ENCODE data around the gene PIGW. TPM values are rescaled to one million over a fixed set of nuclear protein-coding genes. Genes with fewer than 3 reads are reported as not detected.

PIGW gene, protein sequence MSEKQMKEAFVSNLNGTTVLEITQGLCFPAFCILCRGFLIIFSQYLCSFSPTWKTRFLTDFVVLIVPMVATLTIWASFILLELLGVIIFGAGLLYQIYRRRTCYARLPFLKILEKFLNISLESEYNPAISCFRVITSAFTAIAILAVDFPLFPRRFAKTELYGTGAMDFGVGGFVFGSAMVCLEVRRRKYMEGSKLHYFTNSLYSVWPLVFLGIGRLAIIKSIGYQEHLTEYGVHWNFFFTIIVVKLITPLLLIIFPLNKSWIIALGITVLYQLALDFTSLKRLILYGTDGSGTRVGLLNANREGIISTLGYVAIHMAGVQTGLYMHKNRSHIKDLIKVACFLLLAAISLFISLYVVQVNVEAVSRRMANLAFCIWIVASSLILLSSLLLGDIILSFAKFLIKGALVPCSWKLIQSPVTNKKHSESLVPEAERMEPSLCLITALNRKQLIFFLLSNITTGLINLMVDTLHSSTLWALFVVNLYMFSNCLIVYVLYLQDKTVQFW
- total RNA-seq = 10 to 100 TPM in 1 of 2 donors, 1 to 10 TPM in 1; 9.0 to 22.2 TPM

DNA sequence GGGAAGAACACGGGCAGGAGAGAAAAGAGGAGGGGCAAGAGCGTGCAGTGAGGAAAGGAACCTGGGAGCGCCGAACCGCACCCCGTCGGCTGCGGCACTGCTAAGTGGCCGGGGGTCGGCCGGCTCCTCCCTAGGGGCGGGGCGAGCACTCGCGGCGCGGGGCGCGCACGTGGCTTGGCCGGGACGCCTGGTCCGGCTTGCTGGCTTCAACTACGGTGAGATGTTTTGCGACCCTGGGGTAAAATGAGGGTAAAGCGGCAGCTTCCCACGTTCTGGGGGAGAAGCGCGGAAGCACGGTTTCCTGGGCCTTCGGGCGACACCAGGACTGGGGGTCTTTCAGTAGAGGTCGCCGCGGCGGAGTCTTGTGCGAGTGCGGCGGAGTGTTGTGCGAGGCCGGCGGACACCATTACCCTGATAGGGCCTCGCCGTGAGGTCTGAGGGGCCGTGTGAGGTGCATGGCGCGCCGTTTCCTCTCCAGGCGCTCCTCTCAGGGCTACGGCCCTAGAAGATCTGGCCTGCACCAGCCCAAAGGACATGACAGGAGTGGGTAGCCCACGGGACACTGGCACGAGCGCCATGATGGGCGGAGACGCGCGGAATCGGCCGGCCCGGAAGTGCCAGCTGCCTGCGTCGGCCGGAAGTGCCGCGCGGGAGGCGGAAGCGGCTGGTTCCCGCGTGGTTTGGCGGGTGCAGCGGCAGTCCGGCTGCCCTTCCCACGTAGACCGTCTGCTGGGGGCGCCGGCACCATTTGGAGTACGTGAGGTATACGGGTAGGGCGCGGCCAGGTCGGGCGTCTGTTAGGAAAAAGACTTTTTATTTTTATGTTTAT, at the start of gene PIGW, which contains the start of gene MYO19:
Gene PIGW, plus strand, starts transcription at position 148 of the 829 bp plus-strand sequence. CDS start 2,115 bp downstream, outside the sequence.
Gene MYO19, minus strand, starts transcription at position 29 of the 829 bp plus-strand sequence. CDS start 2,330 bp downstream, outside the sequence.
- H3K36me3 Mint-ChIP-seq (ENCODE audit: low read depth) = peaks cover 89% of the 10 kb centered on the region
- peak within 1 kb of the TSS; percentile 93 for H3K27ac Mint-ChIP-seq

DNA sequence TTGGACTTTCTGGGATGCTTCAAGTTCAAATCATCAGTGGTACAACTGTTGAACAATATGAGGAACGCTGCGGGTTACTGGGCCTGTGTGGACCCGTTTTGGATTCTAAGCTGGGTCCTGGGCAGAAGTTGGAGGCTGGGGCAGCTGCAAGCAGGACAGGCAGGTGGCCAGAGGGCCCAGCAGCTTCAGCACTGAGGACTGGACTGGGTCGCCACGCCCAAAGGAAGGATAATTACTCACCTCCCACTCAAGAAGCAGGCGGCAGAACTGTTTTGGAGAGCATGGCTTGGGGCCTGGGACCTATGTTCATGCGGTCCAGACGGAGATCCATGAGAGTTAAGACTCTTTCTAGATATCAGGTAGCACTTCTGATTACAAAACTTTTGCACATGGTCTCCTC, 49.8 kb upstream of the PIGW start:
- H3K4me1 Mint-ChIP-seq = peaks cover 24% of the 10 kb centered on the region
- peaks cover 29% of the 10 kb centered on the region for H3K36me3 Mint-ChIP-seq (ENCODE audit: low read depth)
- H3K27ac Mint-ChIP-seq = no peak overlapping the region
- H3K9me3 Mint-ChIP-seq = no peaks in the 10 kb centered on the region
- ATAC-seq (replicated peaks) = no peak
- H3K27me3 Mint-ChIP-seq = peaks cover 15% of the 10 kb centered on the region
- peak overlapping the region; percentile 95 for H3K4me3 Mint-ChIP-seq

More for the DNA sequence above, at the start of gene PIGW, which contains the start of gene MYO19:
- H3K9me3 Mint-ChIP-seq = no peaks in the 10 kb centered on the region
- peak; percentile 91 for ATAC-seq (replicated peaks)
- H3K4me1 Mint-ChIP-seq = peaks cover 18% of the 10 kb centered on the region
- H3K4me3 Mint-ChIP-seq = peak within 1 kb of the TSS; percentile 97
- H3K27me3 Mint-ChIP-seq = no peaks in the 10 kb centered on the region

DNA sequence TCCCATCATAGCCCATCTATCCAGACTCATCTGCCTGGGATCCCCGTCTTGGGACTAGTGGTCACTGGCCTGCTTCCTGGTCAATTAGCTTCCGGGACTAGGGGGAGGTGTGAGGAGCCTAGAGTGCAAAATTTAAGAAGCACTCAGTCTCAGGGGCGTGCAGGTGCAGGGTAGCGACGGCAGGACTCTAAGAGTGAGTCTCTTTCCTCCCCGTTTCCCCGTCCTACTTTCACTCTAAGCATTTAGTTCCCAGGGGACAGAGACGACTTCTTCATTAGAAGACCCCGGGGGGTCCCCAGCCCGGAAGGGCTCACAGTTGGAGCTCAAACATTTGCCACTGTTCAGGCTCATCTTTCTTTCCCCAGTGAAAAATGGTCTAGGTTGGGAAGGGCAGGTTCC, 49.0 kb upstream of the PIGW start:
- H3K4me1 Mint-ChIP-seq = peaks cover 28% of the 10 kb centered on the region
- H3K4me3 Mint-ChIP-seq = peak overlapping the region; percentile 95
- no peaks in the 10 kb centered on the region for H3K9me3 Mint-ChIP-seq
- ATAC-seq (replicated peaks) = no peak
- peaks cover 34% of the 10 kb centered on the region for H3K36me3 Mint-ChIP-seq (ENCODE audit: low read depth)
- peak overlapping the region; percentile 98 for H3K27ac Mint-ChIP-seq
- H3K27me3 Mint-ChIP-seq = peaks cover 11% of the 10 kb centered on the region

DNA sequence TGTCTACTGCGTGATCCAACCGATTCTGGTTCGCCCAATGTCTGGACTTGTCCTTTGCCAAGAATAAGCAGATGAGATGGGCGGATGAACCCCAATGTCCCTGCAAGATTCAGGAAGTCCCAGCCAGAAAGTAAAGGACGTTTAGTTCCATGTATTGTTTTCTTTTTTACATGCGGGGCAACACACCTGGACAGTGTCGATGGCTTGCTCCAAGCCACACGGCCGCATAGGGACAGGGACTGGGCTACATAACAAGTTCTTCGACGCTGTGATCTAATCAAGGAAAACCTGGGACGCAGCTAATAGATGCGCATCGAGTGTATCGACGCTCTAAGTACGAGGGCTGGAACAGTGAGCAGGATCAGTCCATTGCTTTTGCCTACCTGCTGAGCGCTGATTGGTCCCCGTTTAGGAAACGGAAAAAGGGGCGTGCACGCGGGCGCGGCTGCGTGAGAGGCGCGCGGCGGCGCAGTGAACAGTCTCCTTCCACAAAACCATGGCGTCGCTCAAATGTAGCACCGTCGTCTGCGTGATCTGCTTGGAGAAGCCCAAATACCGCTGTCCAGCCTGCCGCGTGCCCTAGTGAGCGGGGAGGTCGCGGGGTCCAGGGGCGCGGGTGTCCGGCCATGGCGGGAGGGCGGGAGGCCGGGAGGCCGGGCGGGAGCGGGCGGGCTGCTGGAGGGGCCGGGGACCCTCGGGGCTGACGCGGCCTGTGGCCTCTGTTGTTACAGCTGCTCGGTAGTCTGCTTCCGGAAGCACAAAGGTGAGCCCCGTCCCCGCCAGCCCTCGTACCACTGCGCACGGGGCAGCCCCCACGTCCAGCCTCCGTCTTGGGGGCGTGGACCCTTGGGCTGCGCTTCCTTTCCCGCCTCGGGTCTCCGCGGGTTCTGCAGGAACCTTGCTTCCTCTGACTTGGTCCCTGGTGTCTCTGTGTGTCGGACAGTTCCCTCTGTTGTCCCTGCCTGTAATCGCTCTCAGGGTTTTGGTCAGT, 48.3 kb upstream of the PIGW start, which contains the start of gene ZNHIT3:
Gene ZNHIT3, plus strand, starts transcription at position 478 of the 991 bp plus-strand sequence. Its CDS starts 19 bp downstream, at position 497.
- Mint-ChIP-seq H3K4me1 (peaks cover 28% of the 10 kb centered on the region), H3K27me3 (peaks cover 7% of the 10 kb centered on the region)
- ATAC-seq (replicated peaks) = peak; percentile 96

DNA sequence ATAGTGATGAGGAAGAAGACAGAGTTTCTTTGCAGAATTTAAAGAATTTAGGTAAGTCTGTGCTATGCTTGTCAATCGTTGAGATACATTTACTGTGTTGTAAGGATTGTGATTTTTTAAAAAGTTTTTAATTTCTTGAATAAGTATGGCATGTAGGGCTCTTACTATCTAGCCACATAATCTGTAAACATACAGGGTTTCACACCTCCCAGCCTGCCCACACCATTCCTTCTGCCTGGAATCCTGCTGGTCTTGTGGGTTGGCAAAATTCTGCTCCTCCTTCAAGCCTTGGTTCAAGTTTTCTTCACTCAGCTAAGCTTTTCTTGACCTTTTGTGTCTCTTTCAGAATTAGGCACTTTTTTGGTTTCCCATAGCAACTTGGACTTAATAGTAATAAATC, 40.8 kb upstream of the PIGW start:
- no peak for ATAC-seq (replicated peaks)
- Mint-ChIP-seq H3K4me1 (peaks cover 14% of the 10 kb centered on the region), H3K36me3 (ENCODE audit: low read depth) (peaks cover 97% of the 10 kb centered on the region), H3K4me3 (no peak overlapping the region), H3K27ac (peak overlapping the region; percentile 8), H3K9me3 (no peaks in the 10 kb centered on the region), H3K27me3 (no peaks in the 10 kb centered on the region)

More for the DNA sequence above, 48.3 kb upstream of the PIGW start, which contains the start of gene ZNHIT3:
- Mint-ChIP-seq H3K36me3 (ENCODE audit: low read depth) (peaks cover 41% of the 10 kb centered on the region), H3K27ac (peak within 1 kb of the TSS; percentile 98), H3K9me3 (no peaks in the 10 kb centered on the region), H3K4me3 (peak within 1 kb of the TSS; percentile 95)

DNA sequence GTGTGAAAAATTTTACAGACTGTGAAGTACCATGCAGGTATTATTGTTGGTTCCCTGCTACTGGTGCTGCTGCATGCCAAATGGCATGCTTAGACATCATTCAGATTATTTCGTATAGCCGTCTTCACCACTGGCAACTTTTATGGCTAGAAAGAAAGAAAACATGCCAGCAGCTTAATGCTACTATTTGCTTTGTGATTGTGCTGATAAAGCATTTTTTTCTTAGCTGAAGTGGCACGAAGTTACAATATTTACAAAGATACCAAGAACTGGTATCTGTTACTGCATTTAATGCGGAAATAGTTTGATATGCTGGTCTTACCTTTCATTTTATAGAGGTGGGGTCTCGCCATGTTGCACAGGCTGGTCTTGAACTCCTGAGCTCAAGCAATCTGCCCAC, 40.1 kb upstream of the PIGW start:
- no peaks in the 10 kb centered on the region for H3K27me3 Mint-ChIP-seq
- H3K4me3 Mint-ChIP-seq = no peak overlapping the region
- H3K4me1 Mint-ChIP-seq = peaks cover 10% of the 10 kb centered on the region
- no peaks in the 10 kb centered on the region for H3K9me3 Mint-ChIP-seq
- peak overlapping the region; percentile 25 for H3K27ac Mint-ChIP-seq
- no peak for ATAC-seq (replicated peaks)
- peaks cover 96% of the 10 kb centered on the region for H3K36me3 Mint-ChIP-seq (ENCODE audit: low read depth)

DNA sequence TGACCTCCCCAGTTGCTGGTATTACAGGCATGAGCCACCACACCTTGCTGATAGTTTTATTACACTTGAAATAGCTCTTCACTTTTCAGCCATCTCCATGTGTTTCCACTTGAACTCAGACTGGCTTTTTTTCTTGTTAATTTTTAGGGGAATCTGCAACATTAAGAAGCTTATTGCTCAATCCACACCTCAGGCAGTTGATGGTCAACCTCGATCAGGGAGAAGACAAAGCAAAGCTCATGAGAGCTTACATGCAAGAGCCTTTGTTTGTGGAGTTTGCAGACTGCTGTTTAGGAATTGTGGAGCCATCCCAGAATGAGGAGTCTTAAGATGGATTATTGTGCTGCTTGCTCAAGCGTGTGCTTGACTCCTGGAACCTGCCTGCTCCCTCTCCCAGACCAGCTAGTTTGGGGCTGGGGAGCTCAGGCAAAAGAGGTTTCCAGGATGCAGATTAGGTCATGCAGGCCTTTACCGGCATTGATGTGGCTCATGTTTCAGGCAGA, 39.7 kb upstream of the PIGW start:
- H3K9me3 Mint-ChIP-seq = no peaks in the 10 kb centered on the region
- no peak for ATAC-seq (replicated peaks)
- no peak overlapping the region for H3K4me3 Mint-ChIP-seq
- no peaks in the 10 kb centered on the region for H3K27me3 Mint-ChIP-seq
- H3K4me1 Mint-ChIP-seq = peaks cover 6% of the 10 kb centered on the region
- H3K36me3 Mint-ChIP-seq (ENCODE audit: low read depth) = peaks cover 94% of the 10 kb centered on the region
- peak overlapping the region; percentile 25 for H3K27ac Mint-ChIP-seq

GRCh38 chr17:36496018-36496789, 38.6 kb upstream of the PIGW start:
- no peaks in the 10 kb centered on the region for H3K9me3 Mint-ChIP-seq
- H3K4me3 Mint-ChIP-seq = no peak overlapping the region
- peaks cover 3% of the 10 kb centered on the region for H3K4me1 Mint-ChIP-seq
- peaks cover 95% of the 10 kb centered on the region for H3K36me3 Mint-ChIP-seq (ENCODE audit: low read depth)
- H3K27ac Mint-ChIP-seq = no peak overlapping the region
- no peaks in the 10 kb centered on the region for H3K27me3 Mint-ChIP-seq
- ATAC-seq (replicated peaks) = no peak

GRCh38 chr17:36498155-36498554, 36.6 kb upstream of the PIGW start:
- Mint-ChIP-seq H3K4me3 (no peak overlapping the region), H3K27ac (no peak overlapping the region), H3K27me3 (no peaks in the 10 kb centered on the region), H3K4me1 (no peaks in the 10 kb centered on the region), H3K9me3 (no peaks in the 10 kb centered on the region), H3K36me3 (ENCODE audit: low read depth) (peaks cover 91% of the 10 kb centered on the region)
- no peak for ATAC-seq (replicated peaks)

DNA sequence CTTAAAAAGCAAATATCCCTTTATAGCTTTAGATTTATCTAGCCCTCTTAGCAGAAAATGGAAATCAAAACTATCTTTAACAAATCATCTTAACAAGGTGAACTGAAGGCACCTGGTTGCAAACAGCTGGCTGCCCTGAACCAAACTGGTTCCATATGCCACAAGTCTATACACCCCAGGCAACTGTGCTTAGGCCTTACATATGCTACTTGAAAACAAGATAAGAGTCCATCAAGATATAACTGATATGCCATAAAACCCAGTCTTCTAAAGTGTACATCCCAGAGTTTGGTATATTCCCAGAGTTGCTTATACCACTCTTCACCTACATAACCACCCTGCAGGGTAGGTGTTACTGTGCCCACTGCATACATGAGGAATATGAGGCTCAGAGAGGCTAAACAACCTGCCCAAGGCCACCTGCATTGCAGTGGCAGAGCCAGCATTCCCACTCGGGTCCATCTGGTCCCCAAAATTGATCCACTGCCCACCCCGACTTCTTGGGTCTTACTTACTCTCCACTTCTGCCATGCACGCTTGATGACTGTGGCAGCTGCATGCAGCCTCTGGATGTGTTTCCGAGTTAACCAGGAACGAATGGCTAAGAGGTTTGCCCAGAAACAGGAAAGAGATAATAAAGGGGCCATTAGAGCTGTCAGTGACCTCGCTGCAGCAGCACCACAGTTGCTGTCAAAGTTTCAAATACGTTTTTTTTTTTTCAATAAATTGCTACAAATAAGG, 36.1 kb upstream of the PIGW start:
- no peaks in the 10 kb centered on the region for H3K27me3 Mint-ChIP-seq
- H3K9me3 Mint-ChIP-seq = no peaks in the 10 kb centered on the region
- peaks cover 91% of the 10 kb centered on the region for H3K36me3 Mint-ChIP-seq (ENCODE audit: low read depth)
- no peak for ATAC-seq (replicated peaks)
- H3K4me3 Mint-ChIP-seq = no peak overlapping the region
- no peaks in the 10 kb centered on the region for H3K4me1 Mint-ChIP-seq
- H3K27ac Mint-ChIP-seq = no peak overlapping the region

DNA sequence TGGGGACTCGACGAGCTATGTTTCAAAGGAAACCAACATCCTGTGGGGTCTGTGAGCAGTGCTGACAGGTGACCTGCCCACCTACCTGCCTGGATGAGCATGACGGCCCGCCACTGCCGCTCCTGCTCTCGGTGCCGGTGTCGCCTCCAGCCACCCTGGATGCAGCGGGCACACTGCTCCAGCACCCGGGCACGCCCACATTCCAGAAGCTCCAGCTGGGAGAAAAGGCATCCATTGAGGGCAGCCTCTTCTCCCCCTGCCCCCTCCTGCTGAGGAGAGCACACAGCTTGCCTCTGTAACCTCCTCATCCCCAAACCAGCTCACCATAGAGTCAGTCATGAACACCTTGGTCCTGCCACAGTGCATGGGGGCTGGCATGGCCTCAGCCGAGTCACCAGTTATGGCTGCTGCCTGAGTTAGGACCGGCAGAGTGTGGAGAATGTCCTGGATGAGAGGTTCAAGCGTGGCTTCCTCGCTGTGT, 34.0 kb upstream of the PIGW start:
- H3K27ac Mint-ChIP-seq = no peak overlapping the region
- no peaks in the 10 kb centered on the region for H3K4me1 Mint-ChIP-seq
- H3K27me3 Mint-ChIP-seq = no peaks in the 10 kb centered on the region
- ATAC-seq (replicated peaks) = no peak
- H3K36me3 Mint-ChIP-seq (ENCODE audit: low read depth) = peaks cover 90% of the 10 kb centered on the region
- no peaks in the 10 kb centered on the region for H3K9me3 Mint-ChIP-seq
- H3K4me3 Mint-ChIP-seq = no peak overlapping the region

DNA sequence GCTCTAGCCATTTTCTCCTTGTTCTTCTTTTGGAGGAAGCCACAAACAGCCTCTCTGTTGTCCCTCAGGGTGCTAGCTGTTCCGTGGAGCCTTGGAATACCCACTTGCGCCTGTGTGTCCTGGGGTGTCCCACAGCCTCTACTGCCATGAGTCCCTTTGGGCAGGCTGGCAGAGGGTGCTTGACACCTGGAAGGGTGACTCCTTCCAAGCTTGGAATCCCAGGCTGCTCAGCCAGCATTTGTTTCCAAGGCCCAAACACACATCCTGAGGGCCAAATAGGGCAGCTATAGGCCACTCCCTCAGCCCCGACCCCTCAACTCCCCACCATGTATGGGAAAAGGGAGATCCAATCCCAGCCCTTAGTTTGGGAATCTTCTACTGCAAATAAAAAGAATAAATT, 33.4 kb upstream of the PIGW start:
- Mint-ChIP-seq H3K4me3 (no peak overlapping the region), H3K4me1 (no peaks in the 10 kb centered on the region), H3K27me3 (no peaks in the 10 kb centered on the region), H3K36me3 (ENCODE audit: low read depth) (peaks cover 90% of the 10 kb centered on the region), H3K9me3 (no peaks in the 10 kb centered on the region), H3K27ac (no peak overlapping the region)
- ATAC-seq (replicated peaks) = no peak
